Glomerular visceral epithelial cell (primary cell): Measurements from ENCODE around the gene MORF4L1.
"Not testable (repeated sequence)": the region's sequence is repeated elsewhere in the genome, so short reads cannot be mapped to it uniquely, and the experiment has no call there.

Source experiments
- DNase-seq: peaks from one replicate; pipeline ENCODE4 v3.0.0-alpha.2; 2016; ENCODE audit errors: extremely low spot score

Gene MORF4L1

DNA sequence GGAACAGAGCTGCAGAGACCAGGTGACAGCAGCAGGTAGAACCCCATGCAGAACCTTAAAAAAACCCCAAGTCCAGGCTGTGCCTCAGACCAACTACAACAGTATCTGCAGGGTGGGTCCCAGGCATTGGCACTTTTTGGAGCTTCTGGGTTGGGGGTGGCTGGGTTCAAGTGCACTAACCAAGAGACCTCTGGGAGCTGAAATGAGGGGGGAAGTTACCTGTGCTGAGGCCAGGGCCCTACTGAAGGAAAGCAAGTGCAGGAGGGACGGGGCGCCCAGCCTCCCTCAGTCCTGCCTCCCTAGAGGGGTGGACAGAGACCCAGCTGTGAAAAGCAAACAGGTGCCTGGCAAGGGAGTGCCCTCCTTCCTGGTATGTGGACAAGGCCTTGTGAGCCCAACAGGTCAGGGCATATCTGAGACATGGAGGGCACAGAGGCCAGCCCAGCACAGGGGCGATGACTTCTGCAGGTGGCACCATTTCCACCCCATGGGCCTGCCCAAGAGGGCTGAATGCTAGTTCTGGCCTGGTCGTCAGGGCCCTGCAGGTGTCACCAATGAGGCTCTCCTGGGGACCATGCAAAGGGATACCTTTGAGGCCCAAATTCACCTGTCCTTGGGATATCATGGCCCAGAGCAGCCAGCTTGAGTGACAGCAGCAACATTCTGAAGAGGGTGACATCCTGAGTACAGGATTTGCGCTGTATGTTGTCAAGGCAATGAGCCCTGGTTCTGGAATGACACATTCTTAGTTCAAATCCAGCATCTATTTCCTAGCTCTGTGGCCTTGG is 53.5 kb downstream of the MORF4L1 start:
- DNase-seq = no peak

DNA sequence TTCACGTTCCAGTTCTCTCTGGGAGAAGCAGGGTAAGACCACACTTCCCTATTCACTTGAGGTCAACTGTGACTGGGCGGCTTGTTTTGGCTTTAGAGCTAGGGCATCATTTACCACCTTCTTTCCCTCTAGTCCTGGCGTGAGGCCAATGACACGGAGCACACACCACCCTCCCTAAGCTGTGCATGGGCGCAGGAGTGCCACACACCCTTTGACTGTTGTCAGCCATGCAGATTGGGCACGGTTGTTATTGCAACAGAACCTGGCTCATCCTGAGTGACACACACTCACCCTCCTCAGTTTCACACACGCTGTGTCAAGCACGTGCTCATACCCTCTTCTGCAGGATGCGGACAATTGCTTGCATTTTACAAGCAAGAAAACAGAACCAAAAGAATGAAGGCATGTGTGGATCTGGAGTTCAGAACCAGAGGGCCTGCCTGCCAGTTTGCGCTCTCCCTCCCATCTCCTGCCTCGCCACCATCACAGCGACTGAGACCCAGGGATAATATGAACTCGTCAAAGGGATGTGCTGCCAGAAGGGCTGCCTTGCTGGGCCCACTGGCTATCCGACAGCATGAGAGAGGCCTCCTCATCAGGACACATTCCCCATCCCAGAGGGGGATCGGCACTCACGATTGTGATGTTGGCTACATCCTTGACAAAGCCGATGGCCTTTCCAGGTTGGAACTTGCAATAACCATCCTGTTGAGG is 54.5 kb downstream of the MORF4L1 start:
- DNase-seq = no peak

DNA sequence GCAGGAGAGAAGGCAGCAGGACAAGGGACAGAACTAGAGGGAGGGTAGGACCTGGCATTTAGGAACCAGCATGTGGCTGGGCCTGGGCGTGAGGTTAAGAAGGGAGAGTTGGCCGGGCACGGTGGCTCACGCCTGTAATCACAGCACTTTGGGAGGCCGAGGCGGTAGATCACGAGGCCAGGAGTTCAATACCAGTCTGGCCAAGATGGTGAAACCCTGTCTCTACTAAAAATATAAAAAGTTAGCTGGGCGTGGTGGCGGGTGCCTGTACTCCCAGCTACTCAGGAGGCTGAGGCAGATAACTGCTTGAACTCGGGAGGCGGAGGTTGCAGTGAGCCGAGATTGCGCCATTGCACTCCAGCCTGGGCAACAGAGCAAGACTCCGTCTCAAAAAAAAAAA is 55.5 kb downstream of the MORF4L1 start:
- DNase-seq = not testable (repeated sequence)

DNA sequence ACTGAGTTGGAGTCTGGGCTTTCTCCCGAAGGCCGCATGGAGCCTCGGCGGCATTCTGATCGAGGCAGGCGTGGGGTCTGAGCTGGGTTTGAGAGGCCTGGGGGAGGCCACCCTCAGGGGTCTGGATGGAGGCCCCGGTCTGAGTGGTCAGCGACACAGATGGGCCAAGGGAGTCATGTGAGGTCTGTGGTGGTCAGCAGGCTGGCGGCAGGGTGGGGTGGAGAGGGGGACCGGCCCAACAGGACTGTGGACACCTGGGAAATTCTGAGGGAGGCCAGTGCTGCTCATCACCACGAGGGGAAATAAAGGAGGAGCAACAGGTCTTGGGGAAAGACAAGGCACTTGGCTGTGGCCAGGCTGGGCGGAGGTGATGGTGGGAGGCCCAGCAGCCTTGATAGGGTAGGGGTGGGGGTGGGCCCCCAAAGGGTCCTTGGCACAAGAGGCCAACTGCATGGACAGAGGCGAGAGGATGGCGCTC is 56.0 kb downstream of the MORF4L1 start:
- DNase-seq = no peak

DNA sequence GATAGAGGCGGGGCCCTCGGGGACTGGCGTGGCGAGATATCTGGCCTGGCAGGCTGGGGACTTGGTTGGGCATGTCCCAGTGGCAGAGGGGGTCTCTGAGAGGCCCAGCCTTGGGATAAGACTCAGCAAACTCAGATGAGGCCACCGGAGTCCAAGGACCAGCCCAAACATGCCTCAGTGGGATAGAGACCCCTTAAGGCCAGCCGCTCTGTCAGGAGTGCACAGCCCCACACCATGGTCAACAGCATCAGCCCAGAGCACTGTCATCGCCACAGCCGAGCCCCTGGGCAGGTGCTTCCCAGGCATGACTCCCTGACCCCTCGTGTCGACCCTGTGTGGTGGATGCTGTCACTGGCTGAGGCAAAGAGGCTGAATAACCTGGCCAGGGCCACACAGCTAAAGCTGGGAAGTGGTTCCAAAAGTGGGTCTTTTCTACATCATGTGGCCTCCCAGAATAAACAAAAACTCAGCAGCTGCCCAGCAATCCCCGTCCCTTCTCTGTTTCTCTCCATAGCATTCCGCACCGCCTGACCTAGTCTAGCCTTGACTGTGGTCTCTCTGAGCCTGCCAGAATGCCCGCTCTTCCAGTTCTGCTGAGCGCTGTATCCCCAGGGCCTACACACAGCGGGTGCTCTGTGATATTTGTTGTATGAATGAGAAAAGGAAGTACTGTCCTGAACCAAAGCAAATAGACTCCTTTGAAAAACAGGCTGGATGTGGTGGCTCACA is 57.0 kb downstream of the MORF4L1 start:
- no peak for DNase-seq

DNA sequence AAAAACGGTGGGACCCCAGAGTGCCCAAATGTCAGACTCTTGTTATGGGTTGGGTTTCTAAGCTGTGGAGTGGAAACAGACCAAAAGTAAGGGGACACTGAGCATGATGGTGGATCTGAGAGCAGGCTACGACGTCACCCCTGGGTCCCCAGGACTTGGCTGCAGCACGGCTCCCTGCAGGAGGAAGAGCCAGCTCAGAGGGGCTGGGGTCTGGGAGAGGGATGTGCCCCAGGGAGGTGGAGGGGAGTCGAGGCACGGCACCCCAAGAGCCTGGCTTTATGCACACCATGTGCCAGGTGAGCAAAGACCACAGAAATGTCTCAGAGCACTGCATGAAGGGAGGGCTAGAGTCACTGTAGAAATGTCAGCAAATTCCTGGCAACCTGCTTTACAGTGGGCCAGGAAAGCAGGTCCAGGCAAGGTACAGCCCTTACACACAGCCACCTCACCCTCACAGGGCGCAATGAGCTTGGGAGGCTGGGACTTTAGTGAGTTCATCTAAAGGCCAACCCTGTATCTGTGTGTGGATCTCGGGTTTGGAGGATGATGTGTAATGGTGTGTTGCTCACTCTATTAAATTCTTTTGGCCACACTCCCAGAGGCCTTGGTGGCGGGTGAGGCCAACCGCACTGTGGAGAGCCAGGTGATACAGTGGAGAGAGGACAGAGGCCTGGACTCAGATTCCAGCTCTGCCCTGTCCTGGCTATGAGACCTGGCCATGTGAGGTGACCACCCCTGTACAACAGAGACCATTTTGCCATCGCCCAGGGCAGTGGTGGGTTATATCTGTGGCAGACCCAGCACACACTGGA is 58.1 kb downstream of the MORF4L1 start:
- peak; percentile 93 for DNase-seq

DNA sequence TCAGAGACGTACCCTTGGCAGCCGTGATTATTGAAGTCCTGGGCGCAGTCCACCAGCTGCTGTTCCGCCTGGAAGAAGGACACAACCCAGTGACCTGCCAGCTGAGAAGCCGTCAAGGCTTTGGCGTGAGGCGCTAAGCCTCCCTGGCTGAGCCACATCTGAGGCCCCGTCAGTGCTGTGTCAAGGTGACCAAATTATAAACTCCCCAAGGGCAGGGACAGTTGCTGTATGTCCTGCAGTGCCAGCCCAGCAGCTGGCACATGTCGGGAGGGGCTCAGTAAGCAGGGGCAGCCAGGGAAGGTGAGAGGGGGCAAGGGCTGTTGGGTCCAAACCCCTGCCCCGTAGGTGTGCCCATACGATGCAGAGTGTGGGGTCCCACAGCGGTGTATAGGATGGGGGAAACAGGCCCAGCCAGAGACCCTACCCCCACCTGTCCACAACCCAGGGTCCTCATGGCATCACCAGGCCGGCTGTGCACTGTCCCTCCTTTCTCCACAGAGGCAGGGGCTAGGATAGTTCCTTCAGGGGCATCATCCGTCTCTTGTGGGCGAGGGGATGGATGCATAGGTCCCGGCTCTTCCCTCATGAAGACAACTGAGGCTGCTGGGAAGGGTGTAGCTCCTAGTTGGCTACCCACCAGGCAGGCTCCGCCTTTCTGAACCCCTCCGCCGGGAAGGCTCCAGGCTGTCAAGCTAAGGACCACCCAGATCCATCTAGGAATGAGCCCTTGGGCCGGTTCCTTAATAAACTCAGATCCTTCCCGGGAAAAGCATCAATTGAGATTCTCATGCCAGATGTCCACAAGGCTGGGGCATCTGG is 59.0 kb downstream of the MORF4L1 start:
- DNase-seq = no peak

DNA sequence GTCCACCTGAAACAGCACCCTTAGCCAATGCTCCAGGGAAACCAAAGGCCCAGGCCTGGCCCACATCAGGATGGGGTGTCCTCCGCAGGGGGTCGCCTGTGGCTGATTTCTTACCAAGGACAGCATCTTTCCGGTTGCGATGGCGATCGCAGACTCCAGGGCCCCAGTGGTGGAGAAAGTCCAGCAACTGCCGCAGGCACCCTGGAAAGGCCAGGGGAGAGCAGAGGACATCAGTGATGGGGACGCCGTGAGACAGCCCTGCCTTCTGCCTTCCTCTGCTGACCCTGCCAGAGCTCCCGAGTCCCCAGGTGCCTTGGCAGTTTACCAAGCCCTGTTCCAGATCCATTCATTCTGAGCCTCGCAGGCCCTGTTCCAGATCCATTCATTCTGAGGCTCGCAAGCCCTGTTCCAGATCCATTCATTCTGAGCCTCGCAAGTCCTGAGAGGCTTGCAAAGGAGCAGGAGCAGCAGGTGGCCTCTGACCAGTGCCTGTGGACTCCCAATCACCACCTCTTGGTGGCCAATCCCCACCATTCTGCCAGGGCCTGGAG is 59.6 kb downstream of the MORF4L1 start:
- no peak for DNase-seq

DNA sequence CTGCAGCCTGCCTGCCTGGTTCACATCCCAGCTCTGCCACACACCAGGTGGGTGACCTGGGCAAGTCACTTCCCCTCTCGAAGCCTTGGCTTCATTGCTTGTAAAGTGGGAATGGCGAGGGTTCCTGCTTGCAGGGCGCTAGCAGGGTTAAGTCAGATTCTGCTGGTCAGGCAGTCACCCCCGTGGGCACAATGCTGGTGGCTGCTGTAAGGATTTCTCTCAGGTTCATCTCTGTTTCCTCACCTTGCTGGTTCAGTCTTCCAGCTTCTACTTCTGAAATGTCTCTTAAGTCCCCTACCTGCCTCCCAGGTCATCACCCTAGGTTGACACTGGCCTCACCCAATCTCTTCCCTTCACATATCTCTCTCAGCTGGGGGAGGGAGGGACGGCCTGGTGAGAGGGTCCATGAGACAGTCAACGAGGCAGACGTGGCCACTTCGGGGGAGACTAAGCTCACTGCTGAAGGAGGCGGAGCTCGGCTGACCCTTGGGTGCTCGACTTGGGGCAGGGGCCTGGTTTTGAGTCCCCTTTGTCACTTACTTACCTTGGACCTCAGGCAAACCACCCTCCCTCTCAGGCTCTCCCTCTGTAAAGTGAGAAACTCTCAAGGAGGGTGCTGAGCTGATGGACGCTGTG is 60.6 kb downstream of the MORF4L1 start:
- DNase-seq = no peak

DNA sequence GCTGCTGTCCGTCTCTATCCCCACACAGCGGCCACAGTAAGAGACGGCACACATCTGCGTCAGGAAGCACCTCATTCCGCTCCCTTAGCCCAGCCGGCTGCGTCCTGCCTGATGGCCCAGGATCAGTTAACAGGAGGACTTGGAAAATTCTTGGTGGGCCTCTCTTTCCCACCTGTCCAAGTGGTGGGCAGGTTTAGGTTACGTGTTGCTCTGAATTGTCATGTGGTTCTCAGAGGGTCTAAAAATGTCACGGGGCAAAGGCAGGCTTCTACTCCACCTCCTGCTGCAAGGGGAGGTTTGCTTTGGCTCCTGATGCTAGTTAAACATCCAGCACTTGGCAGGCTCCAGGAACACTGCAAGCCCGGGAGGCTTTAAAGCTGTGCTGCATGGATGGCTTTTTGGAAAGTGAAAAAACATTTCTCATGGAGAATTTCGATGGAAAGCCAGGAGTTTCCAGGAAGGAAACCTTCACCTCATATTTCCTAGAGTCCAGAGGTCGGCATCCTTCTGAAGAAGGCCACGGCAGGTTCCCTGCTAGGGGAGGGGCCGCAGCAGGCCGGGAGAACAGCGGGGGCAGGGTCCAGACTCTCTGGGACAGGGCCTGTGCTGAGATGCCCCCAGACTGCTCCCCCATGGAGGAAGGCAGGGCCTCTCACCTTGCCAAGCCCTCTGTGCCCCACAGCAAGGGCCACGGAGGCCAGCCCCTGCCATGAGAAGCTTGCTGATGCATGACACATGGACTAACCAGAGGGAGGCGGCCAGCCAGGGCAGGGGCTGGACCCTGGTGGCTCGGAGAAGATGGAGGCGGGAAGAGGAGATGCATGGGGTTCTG is 61.3 kb downstream of the MORF4L1 start:
- no peak for DNase-seq

DNA sequence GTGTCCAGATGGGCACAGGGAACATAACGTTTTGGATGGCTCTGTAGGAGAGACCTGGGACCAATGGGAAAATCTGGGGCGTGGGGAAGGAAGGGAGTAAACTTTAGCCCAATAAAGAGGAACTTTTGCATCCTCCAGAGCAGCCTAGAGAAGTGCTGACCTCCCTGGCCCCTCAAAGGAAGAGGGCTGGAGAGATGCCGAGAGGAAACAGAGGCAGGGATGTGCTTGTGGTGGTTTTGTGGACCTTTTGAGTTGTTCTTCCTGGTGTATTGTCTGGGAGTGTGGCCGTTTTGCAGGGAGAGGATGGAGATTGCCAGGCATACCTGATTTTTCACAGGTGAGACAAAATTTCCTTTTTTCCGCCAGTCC is 61.9 kb downstream of the MORF4L1 start:
- DNase-seq = no peak

DNA sequence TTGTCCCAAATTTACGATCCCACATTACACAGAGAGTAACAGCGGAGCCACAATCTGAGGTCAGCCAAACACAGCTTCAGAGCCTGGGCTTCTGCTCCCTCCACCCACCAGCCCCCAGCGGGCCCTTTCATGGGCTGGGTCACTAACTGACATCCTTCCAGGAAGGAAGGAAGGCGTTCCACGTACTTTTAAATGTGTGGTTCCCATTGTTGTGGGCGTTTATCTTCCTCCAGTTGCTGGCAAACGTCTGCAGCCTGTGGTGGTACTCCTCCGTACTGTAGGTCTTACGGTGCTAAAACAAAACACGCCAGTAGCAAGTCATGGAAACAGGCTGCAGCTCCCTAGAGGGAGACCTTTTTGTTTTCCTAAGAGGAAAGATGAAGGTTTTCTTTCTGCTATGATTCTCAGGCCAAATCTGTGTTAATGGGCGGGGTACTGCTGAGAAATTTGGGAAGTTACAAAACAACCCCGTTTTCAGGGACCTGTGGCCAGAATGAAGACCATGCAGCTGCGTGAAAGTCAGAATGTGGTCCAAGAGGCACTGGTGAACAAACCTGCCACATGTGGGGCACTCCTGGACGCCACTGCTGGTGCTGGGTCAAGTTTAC is 64.5 kb downstream of the MORF4L1 start:
- no peak for DNase-seq

DNA sequence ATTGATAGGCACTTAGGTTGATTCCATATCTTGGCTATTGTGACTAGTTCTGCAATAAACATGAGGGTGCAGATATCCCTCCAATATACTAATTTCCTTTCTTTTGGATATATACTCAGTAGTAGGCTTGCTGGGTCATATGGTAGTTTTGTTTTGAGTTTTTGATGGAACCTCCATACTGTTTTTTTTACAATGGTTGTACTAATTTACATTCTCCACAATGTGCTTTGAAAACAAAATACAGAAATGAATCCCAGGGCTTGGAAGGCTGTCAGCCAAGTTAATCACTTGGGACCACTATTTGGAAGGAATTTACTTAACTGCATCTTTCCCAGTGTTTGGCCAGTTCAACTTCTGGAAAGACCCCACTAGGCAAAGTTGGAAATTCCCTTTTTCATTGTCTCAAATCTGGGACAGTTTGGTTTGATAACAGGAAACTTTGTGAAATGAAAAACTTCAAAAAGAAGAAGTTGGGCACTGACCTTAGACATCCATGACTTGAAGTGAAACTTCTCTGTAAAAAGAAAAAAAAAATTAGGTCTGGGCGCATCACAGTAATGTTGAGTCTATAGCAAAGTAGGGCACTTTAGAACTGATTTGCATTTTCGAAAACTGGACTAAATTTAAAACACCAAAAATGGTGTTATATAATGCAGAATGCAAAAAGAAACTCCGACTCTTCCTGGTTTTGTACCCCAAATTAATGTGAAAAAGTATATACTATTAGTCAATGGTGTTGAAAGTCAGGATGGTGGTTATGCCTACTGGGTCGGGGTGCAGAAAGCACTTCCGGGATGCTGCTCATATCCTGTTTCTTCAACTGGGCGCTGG is 66.2 kb downstream of the MORF4L1 start:
- DNase-seq = no peak

DNA sequence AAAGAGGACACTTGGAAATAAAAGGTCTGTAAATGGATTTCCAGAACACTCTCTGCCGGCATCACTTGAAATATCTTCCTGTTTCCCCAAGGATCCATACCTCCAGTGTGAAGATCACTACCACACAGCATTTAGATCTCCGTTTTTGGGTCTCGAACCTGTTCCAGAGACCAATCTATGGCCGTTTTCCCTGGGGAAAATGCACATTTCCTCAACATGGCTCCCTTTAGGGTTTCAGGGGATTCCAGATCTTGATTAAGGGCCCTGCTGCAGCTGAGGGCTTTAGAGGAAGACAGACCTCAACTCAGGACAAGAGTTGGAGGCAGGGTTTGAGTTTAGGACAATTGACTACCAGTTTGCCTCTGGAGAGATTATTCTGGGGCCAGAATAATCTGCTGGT is 70.1 kb downstream of the MORF4L1 start:
- no peak for DNase-seq

DNA sequence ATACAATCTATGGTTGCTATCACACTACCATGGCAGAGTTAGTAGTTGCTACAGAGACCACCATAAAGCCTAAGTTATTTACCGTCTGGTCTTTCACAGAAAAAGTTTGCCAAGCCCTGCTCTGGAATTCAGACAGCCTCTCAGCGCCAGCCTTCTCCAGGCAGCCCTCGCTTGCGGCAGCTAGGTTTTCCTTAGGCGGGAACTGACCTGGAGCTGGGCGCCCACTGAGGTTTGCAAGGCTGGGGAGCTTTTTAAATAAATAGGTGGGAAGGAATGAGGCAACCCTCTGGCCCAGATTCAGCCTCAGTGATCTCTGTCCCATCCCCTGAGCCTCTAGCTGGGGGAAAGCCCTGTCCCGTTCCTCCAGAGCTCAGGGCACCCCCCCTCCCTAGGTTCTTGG is 71.0 kb downstream of the MORF4L1 start:
- no peak for DNase-seq

DNA sequence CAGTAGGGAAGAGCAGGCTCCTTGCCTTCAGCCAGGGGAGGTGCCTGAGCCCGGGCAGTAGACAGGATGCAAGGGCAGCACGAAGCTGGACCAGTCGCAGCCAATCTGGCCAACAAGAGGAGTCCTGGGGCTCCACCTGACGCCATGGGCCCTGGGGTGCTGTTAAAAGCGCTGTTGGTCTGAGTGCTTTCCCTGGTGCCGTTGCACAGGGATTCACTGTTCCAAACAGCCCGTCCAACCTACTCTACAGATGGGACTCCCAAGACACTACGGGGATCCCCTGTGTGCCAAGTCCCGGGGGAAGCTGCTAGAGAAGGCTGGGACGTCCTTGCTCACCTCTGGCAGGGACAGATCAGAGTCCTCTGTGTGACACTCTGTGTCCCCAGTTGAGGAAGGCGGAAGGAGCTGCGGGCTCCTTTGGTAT is 71.5 kb downstream of the MORF4L1 start:
- DNase-seq = no peak

DNA sequence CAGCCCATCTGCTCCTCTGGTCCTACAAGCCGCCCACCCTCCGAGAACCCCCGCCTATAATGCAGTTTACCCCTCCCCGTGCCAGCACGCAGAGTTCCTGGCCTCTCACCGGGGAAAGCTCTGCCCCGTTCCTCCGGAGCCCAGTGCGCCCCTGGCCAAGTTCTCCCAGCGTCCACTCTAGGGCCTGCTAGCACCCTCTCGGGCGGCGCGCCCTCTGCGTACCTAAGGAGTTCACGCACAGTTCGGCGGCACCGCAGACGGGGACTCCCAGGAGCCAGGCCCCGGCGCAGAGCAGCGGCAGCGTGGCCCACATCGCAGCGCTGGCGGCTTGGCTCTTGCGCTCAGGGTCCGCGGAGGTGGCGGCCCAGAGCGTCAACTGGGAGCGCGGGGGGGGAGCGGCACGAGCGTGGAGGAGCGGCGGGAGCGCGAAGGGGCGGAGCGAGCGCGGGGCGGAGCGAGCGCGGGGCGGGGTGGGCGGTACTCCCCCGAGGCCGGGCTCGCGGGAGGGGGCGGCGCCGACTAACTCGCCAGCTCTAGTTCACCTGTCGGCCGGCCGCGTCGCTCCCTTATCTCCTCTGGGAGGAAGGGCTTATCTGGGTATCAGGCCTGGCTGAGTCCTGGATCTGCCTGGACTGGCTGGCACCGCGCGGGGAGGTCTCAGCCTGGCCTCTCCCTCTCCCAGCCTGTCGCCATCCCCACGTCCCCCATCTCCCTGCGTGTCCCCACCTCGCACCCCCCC is 72.1 kb downstream of the MORF4L1 start, which contains the start of gene CTSH:
CTSH (minus strand) TSS at position 378 of the 739 bp plus-strand sequence; CDS start at position 313, 65 bp downstream.
- DNase-seq = peak; percentile 69
